ENCODE data around the gene COL1A1. TPM values are rescaled to one million over a fixed set of nuclear protein-coding genes. Genes with fewer than 3 reads are reported as not detected.

Gene COL1A1
- total RNA-seq = 100 to 1,000 TPM; 106 to 151 TPM
- long read RNA-seq, full-length matches to known transcripts = 27 of 55 reads
- long read RNA-seq, partial matches to known transcripts = 24 of 55 reads
- long read RNA-seq, other reads (novel, unspliced or antisense) = 4 of 55 reads

- intact Hi-C loops (cut with DNase I) = loop anchor here (2.0 to 5.0 kb wide), 3 partner anchors 71 to 96 kb away; partner anchors contain the start of gene TMEM92 (in 1 of the 2)
- ATAC-seq (peak; percentile 45 to 48), DNase-seq (peak; percentile 81)
Observed at GRCh38 chr17:50201276-50201854, at the start of gene COL1A1. COL1A1 (minus strand) TSS chr17:50201631; CDS start chr17:50201513, 118 bp downstream.

- intact Hi-C loops (cut with DNase I) = no loop called here
- DNase-seq (no peak), ATAC-seq (no peak)
Observed at GRCh38 chr17:50248255-50248654, 46.8 kb upstream of the COL1A1 start.

GRCh38 chr17:50244771-50245170 is 43.3 kb upstream of the COL1A1 start:
- no peak for DNase-seq
- intact Hi-C loops (cut with DNase I) = no loop called here
- ATAC-seq = no peak

- intact Hi-C loops (cut with DNase I) = no loop called here
- DNase-seq (no peak), ATAC-seq (no peak)
Observed at GRCh38 chr17:50241431-50241830, 40.0 kb upstream of the COL1A1 start.

- no peak for DNase-seq
- ATAC-seq = peak in 1 of 2 donors; percentile 31
- intact Hi-C loops (cut with DNase I) = no loop called here
Observed at GRCh38 chr17:50240851-50241250, 39.4 kb upstream of the COL1A1 start.

- intact Hi-C loops (cut with DNase I) = no loop called here
- no peak for DNase-seq
- ATAC-seq = peak; percentile 71 to 83
Observed at GRCh38 chr17:50239937-50240336, 38.5 kb upstream of the COL1A1 start.

GRCh38 chr17:50238601-50239280 is 37.3 kb upstream of the COL1A1 start:
- intact Hi-C loops (cut with DNase I) = no loop called here
- ATAC-seq = peak in 1 of 2 donors; percentile 63
- DNase-seq = no peak

- intact Hi-C loops (cut with DNase I) = no loop called here
- no peak for DNase-seq
- no peak for ATAC-seq
Observed at GRCh38 chr17:50237901-50238300, 36.5 kb upstream of the COL1A1 start.

GRCh38 chr17:50234581-50234980 is 33.1 kb upstream of the COL1A1 start:
- DNase-seq (no peak), ATAC-seq (no peak)
- intact Hi-C loops (cut with DNase I) = no loop called here

- intact Hi-C loops (cut with DNase I) = no loop called here
- DNase-seq (no peak), ATAC-seq (no peak)
Observed at GRCh38 chr17:50225701-50226240, 24.3 kb upstream of the COL1A1 start.

GRCh38 chr17:50222922-50223321 is 21.5 kb upstream of the COL1A1 start:
- DNase-seq (no peak), ATAC-seq (no peak)
- intact Hi-C loops (cut with DNase I) = no loop called here

- intact Hi-C loops (cut with DNase I) = no loop called here
- DNase-seq (peak; percentile 59), ATAC-seq (peak; percentile 78 to 89)
Observed at GRCh38 chr17:50221864-50222545, 20.6 kb upstream of the COL1A1 start.

- ATAC-seq (peak in 1 of 2 donors; percentile 40), DNase-seq (no peak)
- intact Hi-C loops (cut with DNase I) = no loop called here
Observed at GRCh38 chr17:50221266-50221863, 19.9 kb upstream of the COL1A1 start.

GRCh38 chr17:50220811-50221210 is 19.4 kb upstream of the COL1A1 start:
- DNase-seq (no peak), ATAC-seq (no peak)
- intact Hi-C loops (cut with DNase I) = no loop called here

- ATAC-seq (peak; percentile 42 to 68), DNase-seq (no peak)
- intact Hi-C loops (cut with DNase I) = no loop called here
Observed at GRCh38 chr17:50219939-50220465, 18.6 kb upstream of the COL1A1 start.

GRCh38 chr17:50219342-50219741 is 17.9 kb upstream of the COL1A1 start:
- intact Hi-C loops (cut with DNase I) = no loop called here
- ATAC-seq = peak in 1 of 2 donors; percentile 9
- DNase-seq = no peak

GRCh38 chr17:50218771-50219315 is 17.4 kb upstream of the COL1A1 start:
- intact Hi-C loops (cut with DNase I) = no loop called here
- ATAC-seq (no peak), DNase-seq (no peak)

- ATAC-seq (peak in 1 of 2 donors; percentile 31), DNase-seq (no peak)
- intact Hi-C loops (cut with DNase I) = no loop called here
Observed at GRCh38 chr17:50218071-50218759, 16.8 kb upstream of the COL1A1 start.

Data from left cardiac atrium (tissue), 4 donors.